ENCODE results near the gene STXBP6.

The STXBP6 gene

GRCh38 chr14:24879661-24880386, 170.1 kb downstream of the STXBP6 start:
- no peak for DNase-seq

GRCh38 chr14:24876996-24877395, 173.0 kb downstream of the STXBP6 start:
- DNase-seq: no peak

GRCh38 chr14:24875991-24876878, 173.7 kb downstream of the STXBP6 start:
- DNase-seq: no peak

- DNase-seq: no peak
Measured at GRCh38 chr14:24875203-24875838, 174.6 kb downstream of the STXBP6 start.

GRCh38 chr14:24874514-24875202, 175.3 kb downstream of the STXBP6 start:
- no peak for DNase-seq

GRCh38 chr14:24873551-24873950, 176.4 kb downstream of the STXBP6 start:
- DNase-seq: no peak

GRCh38 chr14:24870949-24871701, 178.8 kb downstream of the STXBP6 start:
- no peak for DNase-seq

- no peak for DNase-seq
Measured at GRCh38 chr14:24868389-24868788, 181.6 kb downstream of the STXBP6 start.

- no peak for DNase-seq
Measured at GRCh38 chr14:24866067-24866639, 183.8 kb downstream of the STXBP6 start.

GRCh38 chr14:24863968-24864684, 185.8 kb downstream of the STXBP6 start:
- no peak for DNase-seq

GRCh38 chr14:24861083-24861630, 188.8 kb downstream of the STXBP6 start:
- no peak for DNase-seq

- DNase-seq: no peak
Measured at GRCh38 chr14:24859559-24859958, 190.4 kb downstream of the STXBP6 start.

- DNase-seq: no peak
Measured at GRCh38 chr14:24858684-24859083, 191.3 kb downstream of the STXBP6 start.

- DNase-seq: no peak
Measured at GRCh38 chr14:24858052-24858451, 191.9 kb downstream of the STXBP6 start.

GRCh38 chr14:24857277-24857676, 192.7 kb downstream of the STXBP6 start:
- no peak for DNase-seq

- DNase-seq: no peak
Measured at GRCh38 chr14:24853446-24853845, 196.5 kb downstream of the STXBP6 start.

- DNase-seq: no peak
Measured at GRCh38 chr14:24852312-24853060, 197.5 kb downstream of the STXBP6 start.

GRCh38 chr14:24851837-24852236, 198.1 kb downstream of the STXBP6 start:
- no peak for DNase-seq

- no peak for DNase-seq
Measured at GRCh38 chr14:24851406-24851805, 198.5 kb downstream of the STXBP6 start.

- no peak for DNase-seq
Measured at GRCh38 chr14:24850072-24850471, 199.9 kb downstream of the STXBP6 start.

All from stimulated activated CD4-positive, alpha-beta T cell treated with anti-CD3 and anti-CD28 coated beads, Interleukin-2, amount 100 ng/mL, for 24 hours (primary cell).